Measurements from ENCODE around the gene SLC4A1AP. TPM values are rescaled to one million over a fixed set of nuclear protein-coding genes. Genes with fewer than 3 reads are reported as not detected.

The SLC4A1AP gene
- total and polyA plus RNA-seq, 2 experiments from 2014 or later, result 24.3 to 29.2 TPM

DNA sequence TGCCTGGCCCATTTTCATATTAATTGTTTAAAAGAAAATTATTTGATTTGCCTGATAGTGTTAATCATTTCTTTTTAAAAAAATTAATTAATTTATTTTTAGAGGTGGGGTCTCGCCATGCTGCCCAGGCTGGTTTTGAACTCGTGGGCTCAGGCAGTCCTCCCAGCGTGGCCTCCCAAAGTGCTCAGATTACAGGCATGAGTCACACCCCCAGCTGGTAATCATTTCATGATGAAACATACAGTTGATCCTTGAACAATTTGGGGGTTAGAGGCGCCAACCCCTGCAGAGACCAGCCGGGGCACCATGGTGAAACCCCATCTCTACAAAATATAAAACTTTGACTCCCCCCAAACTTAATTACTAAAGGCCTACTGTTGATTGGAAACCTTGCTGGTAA, 26.9 kb upstream of the SLC4A1AP start:
- ATAC-seq, result no peak
- H3K4me3 Mint-ChIP-seq, result no peak overlapping the region

More for the DNA sequence above, 26.9 kb upstream of the SLC4A1AP start:
- Mint-ChIP-seq H3K4me1 (no peaks in the 10 kb centered on the region), H3K27ac (no peak overlapping the region), H3K27me3 (ENCODE audit: insufficient read depth, low read depth, poor library complexity) (no peaks in the 10 kb centered on the region), H3K36me3 (ENCODE audit: low read depth) (peaks cover 57% of the 10 kb centered on the region), H3K9me3 (no peaks in the 10 kb centered on the region)
- H3K27me3 ChIP-seq (ENCODE audit: insufficient read depth), result no peaks in the 10 kb centered on the region
- H2AFZ ChIP-seq, result no peak overlapping the region
- H3K27ac ChIP-seq (ENCODE audit: low read depth), result no peak overlapping the region
- TF ChIP-seq, protein P1, sequence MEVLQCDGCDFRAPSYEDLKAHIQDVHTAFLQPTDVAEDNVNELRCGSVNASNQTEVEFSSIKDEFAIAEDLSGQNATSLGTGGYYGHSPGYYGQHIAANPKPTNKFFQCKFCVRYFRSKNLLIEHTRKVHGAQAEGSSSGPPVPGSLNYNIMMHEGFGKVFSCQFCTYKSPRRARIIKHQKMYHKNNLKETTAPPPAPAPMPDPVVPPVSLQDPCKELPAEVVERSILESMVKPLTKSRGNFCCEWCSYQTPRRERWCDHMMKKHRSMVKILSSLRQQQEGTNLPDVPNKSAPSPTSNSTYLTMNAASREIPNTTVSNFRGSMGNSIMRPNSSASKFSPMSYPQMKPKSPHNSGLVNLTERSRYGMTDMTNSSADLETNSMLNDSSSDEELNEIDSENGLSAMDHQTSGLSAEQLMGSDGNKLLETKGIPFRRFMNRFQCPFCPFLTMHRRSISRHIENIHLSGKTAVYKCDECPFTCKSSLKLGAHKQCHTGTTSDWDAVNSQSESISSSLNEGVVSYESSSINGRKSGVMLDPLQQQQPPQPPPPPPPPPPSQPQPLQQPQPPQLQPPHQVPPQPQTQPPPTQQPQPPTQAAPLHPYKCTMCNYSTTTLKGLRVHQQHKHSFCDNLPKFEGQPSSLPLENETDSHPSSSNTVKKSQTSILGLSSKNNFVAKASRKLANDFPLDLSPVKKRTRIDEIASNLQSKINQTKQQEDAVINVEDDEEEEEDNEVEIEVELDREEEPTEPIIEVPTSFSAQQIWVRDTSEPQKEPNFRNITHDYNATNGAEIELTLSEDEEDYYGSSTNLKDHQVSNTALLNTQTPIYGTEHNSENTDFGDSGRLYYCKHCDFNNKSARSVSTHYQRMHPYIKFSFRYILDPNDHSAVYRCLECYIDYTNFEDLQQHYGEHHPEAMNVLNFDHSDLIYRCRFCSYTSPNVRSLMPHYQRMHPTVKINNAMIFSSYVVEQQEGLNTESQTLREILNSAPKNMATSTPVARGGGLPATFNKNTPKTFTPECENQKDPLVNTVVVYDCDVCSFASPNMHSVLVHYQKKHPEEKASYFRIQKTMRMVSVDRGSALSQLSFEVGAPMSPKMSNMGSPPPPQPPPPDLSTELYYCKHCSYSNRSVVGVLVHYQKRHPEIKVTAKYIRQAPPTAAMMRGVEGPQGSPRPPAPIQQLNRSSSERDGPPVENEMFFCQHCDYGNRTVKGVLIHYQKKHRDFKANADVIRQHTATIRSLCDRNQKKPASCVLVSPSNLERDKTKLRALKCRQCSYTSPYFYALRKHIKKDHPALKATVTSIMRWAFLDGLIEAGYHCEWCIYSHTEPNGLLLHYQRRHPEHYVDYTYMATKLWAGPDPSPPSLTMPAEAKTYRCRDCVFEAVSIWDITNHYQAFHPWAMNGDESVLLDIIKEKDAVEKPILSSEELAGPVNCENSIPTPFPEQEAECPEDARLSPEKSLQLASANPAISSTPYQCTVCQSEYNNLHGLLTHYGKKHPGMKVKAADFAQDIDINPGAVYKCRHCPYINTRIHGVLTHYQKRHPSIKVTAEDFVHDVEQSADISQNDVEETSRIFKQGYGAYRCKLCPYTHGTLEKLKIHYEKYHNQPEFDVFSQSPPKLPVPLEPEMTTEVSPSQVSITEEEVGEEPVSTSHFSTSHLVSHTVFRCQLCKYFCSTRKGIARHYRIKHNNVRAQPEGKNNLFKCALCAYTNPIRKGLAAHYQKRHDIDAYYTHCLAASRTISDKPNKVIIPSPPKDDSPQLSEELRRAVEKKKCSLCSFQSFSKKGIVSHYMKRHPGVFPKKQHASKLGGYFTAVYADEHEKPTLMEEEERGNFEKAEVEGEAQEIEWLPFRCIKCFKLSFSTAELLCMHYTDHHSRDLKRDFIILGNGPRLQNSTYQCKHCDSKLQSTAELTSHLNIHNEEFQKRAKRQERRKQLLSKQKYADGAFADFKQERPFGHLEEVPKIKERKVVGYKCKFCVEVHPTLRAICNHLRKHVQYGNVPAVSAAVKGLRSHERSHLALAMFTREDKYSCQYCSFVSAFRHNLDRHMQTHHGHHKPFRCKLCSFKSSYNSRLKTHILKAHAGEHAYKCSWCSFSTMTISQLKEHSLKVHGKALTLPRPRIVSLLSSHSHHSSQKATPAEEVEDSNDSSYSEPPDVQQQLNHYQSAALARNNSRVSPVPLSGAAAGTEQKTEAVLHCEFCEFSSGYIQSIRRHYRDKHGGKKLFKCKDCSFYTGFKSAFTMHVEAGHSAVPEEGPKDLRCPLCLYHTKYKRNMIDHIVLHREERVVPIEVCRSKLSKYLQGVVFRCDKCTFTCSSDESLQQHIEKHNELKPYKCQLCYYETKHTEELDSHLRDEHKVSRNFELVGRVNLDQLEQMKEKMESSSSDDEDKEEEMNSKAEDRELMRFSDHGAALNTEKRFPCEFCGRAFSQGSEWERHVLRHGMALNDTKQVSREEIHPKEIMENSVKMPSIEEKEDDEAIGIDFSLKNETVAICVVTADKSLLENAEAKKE (CRISPR knock-in tag; IDR thresholded peaks at IDR 0.05), result no peak
- TF ChIP-seq CREB1 (CRISPR knock-in tag; IDR thresholded peaks at IDR 0.05; ENCODE audit: low read depth) (no peak), ZNF114 (CRISPR knock-in tag; IDR thresholded peaks at IDR 0.05) (no peak), JUNB (IDR thresholded peaks at IDR 0.05; ENCODE audit: unreplicated experiment) (no peak), NANOG (IDR thresholded peaks at IDR 0.05; ENCODE audit: borderline replicate concordance) (no peak), ZNF331 (CRISPR knock-in tag; IDR thresholded peaks at IDR 0.05; ENCODE audit: low read depth) (no peak), POLR2AphosphoS5 (IDR thresholded peaks at IDR 0.05; ENCODE audit: low read depth) (no peak), EZH2phosphoT487 (IDR thresholded peaks at IDR 0.05; ENCODE audit: unreplicated experiment) (no peak), STAT1 (IDR thresholded peaks at IDR 0.05; ENCODE audit: unreplicated experiment) (no peak), EZH2 (IDR thresholded peaks at IDR 0.05; ENCODE audit: low read depth, unreplicated experiment) (no peak)
- TF ChIP-seq, protein P2, sequence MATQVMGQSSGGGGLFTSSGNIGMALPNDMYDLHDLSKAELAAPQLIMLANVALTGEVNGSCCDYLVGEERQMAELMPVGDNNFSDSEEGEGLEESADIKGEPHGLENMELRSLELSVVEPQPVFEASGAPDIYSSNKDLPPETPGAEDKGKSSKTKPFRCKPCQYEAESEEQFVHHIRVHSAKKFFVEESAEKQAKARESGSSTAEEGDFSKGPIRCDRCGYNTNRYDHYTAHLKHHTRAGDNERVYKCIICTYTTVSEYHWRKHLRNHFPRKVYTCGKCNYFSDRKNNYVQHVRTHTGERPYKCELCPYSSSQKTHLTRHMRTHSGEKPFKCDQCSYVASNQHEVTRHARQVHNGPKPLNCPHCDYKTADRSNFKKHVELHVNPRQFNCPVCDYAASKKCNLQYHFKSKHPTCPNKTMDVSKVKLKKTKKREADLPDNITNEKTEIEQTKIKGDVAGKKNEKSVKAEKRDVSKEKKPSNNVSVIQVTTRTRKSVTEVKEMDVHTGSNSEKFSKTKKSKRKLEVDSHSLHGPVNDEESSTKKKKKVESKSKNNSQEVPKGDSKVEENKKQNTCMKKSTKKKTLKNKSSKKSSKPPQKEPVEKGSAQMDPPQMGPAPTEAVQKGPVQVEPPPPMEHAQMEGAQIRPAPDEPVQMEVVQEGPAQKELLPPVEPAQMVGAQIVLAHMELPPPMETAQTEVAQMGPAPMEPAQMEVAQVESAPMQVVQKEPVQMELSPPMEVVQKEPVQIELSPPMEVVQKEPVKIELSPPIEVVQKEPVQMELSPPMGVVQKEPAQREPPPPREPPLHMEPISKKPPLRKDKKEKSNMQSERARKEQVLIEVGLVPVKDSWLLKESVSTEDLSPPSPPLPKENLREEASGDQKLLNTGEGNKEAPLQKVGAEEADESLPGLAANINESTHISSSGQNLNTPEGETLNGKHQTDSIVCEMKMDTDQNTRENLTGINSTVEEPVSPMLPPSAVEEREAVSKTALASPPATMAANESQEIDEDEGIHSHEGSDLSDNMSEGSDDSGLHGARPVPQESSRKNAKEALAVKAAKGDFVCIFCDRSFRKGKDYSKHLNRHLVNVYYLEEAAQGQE (IDR thresholded peaks at IDR 0.05; ENCODE audit: unreplicated experiment), result no peak
- TF ChIP-seq, protein P3, sequence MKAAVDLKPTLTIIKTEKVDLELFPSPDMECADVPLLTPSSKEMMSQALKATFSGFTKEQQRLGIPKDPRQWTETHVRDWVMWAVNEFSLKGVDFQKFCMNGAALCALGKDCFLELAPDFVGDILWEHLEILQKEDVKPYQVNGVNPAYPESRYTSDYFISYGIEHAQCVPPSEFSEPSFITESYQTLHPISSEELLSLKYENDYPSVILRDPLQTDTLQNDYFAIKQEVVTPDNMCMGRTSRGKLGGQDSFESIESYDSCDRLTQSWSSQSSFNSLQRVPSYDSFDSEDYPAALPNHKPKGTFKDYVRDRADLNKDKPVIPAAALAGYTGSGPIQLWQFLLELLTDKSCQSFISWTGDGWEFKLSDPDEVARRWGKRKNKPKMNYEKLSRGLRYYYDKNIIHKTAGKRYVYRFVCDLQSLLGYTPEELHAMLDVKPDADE (IDR thresholded peaks at IDR 0.05), result no peak
- TF ChIP-seq, protein P4, sequence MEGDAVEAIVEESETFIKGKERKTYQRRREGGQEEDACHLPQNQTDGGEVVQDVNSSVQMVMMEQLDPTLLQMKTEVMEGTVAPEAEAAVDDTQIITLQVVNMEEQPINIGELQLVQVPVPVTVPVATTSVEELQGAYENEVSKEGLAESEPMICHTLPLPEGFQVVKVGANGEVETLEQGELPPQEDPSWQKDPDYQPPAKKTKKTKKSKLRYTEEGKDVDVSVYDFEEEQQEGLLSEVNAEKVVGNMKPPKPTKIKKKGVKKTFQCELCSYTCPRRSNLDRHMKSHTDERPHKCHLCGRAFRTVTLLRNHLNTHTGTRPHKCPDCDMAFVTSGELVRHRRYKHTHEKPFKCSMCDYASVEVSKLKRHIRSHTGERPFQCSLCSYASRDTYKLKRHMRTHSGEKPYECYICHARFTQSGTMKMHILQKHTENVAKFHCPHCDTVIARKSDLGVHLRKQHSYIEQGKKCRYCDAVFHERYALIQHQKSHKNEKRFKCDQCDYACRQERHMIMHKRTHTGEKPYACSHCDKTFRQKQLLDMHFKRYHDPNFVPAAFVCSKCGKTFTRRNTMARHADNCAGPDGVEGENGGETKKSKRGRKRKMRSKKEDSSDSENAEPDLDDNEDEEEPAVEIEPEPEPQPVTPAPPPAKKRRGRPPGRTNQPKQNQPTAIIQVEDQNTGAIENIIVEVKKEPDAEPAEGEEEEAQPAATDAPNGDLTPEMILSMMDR (conservative IDR thresholded peaks at IDR 0.05; ENCODE audit: low read depth in 2 of 2), result no peak
- H3K4me3 ChIP-seq, result no peak overlapping the region
- H3K4me2 ChIP-seq, result no peak overlapping the region
- H3K4me1 ChIP-seq (ENCODE audit: insufficient read depth), result no peaks in the 10 kb centered on the region
- H4K20me1 ChIP-seq (replicated peaks; ENCODE audit: insufficient read depth), result peaks cover 4% of the 10 kb centered on the region; the same call in 1 of the 2 replicates
- peaks cover 28% of the 10 kb centered on the region for H3K36me3 ChIP-seq (ENCODE audit: insufficient read depth)
- H3K9me2 ChIP-seq (ENCODE audit: insufficient read depth), result no peaks in the 10 kb centered on the region
- H3K79me2 ChIP-seq (replicated peaks; ENCODE audit: insufficient read depth), result no peaks in the 10 kb centered on the region
- H3F3A ChIP-seq (replicated peaks; ENCODE audit: low read depth), result no peaks in the 10 kb centered on the region
- DNase-seq (ENCODE audit: low spot score), result no peak

Measured in GM23338 (cell line).